ENCODE measurements around the gene DIP2C.

Gene DIP2C

GRCh38 chr10:340646-341045, 348.8 kb downstream of the DIP2C start:
- no peak overlapping the region for H3K27ac ChIP-seq
- TF ChIP-seq ZFX (IDR thresholded peaks at IDR 0.05) (no peak), CTCF (conservative IDR thresholded peaks at IDR 0.05) (no peak)

- H3K27ac ChIP-seq, result no peak overlapping the region
These were observed 350.5 kb downstream of the DIP2C start for GRCh38 chr10:339038-339391.

GRCh38 chr10:338171-339037, 351.1 kb downstream of the DIP2C start:
- no peak overlapping the region for H3K27ac ChIP-seq
- TF ChIP-seq CTCF (conservative IDR thresholded peaks at IDR 0.05), result no peak
- TF ChIP-seq ZFX (IDR thresholded peaks at IDR 0.05), result no peak

More at GRCh38 chr10:339038-339391, 350.5 kb downstream of the DIP2C start:
- TF ChIP-seq CTCF (conservative IDR thresholded peaks at IDR 0.05) (no peak), ZFX (IDR thresholded peaks at IDR 0.05) (no peak)

DNA sequence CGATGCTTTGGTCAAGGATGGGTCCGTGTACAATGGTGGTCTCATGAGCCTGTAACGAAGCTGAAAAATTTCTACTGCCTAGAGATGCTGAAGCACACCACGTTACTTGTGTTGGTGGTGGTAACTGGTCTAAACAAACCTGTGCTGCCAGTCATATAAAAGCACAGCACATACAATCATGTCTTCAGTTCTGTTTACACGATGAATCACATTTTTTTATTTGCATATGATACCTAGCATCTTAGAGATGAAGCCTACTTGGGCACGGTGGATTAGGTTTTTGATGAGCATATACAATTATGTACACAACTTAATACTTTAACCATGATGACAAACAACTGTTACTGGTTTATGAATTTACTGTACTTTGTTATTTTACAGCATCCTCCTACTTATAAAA, 353.2 kb downstream of the DIP2C start:
- TF ChIP-seq ZFX (IDR thresholded peaks at IDR 0.05), result no peak
- TF ChIP-seq CTCF (conservative IDR thresholded peaks at IDR 0.05), result no peak
- H3K27ac ChIP-seq, result no peak overlapping the region

- no peak for TF ChIP-seq ZFX (IDR thresholded peaks at IDR 0.05)
- TF ChIP-seq CTCF (conservative IDR thresholded peaks at IDR 0.05), result no peak
- no peak overlapping the region for H3K27ac ChIP-seq
These were observed 354.2 kb downstream of the DIP2C start for GRCh38 chr10:335151-335800.

DNA sequence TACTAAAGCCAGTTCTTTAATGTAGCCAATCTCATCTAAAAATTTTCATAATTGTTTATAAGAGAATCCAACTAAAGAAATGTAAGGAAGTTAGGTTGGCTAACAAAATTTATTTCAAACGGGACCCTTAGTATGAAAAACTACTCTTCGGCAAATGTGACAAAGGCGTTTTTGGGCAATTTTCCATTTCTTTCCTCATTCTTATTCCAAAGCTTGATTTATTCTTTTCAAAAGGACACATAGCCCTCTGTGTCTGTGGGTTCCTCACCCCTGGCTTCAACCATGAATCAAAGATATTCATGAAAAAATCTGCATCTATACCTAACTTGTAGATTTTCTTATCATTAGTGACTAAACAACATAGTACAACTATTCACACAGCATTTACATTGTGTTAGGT, 358.3 kb downstream of the DIP2C start:
- no peak for TF ChIP-seq CTCF (conservative IDR thresholded peaks at IDR 0.05)
- TF ChIP-seq ZFX (IDR thresholded peaks at IDR 0.05), result no peak
- H3K27ac ChIP-seq, result no peak overlapping the region

DNA sequence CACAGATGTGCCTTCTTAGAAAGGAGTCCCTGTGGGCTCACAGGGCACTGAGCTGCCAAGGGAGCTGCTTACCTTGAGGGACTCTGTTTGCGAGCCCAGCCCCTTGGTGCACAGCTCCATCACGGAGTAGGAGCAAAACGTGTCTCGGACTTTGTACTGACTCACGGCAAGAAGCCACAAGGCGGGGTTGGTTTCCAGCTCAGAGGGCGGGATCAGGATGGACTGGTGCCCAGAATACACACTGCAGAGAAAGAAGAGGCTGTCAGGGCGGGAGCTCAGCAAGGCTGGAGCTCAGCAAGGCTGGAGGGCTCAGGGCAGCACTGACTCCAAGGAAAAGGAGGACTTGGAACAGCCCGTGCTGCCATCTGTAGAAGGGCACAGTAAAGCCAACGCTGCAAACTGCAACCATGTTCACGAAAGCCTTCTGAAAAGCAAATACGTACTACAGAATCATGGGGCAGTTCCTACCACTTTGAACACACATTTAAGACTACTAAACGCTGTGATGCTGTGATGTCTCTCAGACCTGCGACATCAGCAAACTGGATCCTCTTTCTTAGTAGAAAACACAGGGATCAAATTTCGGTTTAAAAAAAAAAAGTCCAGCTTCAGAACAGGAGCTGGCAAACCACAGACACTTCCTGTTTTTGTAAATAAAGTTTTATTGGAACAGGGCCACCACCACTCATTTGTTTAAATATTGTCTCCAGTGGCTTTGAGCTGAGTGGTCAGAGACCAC, 359.9 kb downstream of the DIP2C start:
- TF ChIP-seq CTCF (conservative IDR thresholded peaks at IDR 0.05), result no peak; the same call in 1 of the 2 replicates
- no peak for TF ChIP-seq ZFX (IDR thresholded peaks at IDR 0.05)
- H3K27ac ChIP-seq, result peak overlapping the region; percentile 66
